ENCODE data around the gene THPO.

DNA sequence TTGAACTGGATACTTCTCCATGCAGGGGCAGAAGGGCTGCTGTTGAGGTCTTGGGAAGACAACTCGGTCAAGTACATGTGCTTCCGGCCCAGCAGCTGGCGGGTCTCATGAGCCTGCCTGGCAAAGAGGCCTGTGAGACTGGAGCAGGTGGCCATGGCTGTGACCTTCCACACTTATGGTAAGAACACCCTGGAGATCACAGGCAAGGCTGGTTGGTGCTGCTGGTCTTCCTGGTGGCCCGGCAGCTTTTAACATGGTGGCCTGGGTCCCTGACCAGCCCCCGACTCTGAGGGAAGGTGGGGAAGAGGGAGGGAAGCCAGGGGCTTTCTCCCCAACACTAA lies 17.3 kb upstream of the THPO start:
- TF ChIP-seq, protein P1, sequence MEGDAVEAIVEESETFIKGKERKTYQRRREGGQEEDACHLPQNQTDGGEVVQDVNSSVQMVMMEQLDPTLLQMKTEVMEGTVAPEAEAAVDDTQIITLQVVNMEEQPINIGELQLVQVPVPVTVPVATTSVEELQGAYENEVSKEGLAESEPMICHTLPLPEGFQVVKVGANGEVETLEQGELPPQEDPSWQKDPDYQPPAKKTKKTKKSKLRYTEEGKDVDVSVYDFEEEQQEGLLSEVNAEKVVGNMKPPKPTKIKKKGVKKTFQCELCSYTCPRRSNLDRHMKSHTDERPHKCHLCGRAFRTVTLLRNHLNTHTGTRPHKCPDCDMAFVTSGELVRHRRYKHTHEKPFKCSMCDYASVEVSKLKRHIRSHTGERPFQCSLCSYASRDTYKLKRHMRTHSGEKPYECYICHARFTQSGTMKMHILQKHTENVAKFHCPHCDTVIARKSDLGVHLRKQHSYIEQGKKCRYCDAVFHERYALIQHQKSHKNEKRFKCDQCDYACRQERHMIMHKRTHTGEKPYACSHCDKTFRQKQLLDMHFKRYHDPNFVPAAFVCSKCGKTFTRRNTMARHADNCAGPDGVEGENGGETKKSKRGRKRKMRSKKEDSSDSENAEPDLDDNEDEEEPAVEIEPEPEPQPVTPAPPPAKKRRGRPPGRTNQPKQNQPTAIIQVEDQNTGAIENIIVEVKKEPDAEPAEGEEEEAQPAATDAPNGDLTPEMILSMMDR (IDR thresholded peaks at IDR 0.05; ENCODE audit: low read length), result no peak
- TF ChIP-seq EZH2 (optimal IDR thresholded peaks at IDR 0.05; ENCODE audit: low read depth, low read length) (no peak), EZH2phosphoT487 (IDR thresholded peaks at IDR 0.05; ENCODE audit: low read length) (no peak)

All from MM.1S (cell line).